ENCODE measurements around the gene TRABD2A. TPM values are rescaled to one million over a fixed set of nuclear protein-coding genes. Genes with fewer than 3 reads are reported as not detected.

TRABD2A gene
- total RNA-seq, 1 experiment from 2014 or later, result 1.7 TPM

DNA sequence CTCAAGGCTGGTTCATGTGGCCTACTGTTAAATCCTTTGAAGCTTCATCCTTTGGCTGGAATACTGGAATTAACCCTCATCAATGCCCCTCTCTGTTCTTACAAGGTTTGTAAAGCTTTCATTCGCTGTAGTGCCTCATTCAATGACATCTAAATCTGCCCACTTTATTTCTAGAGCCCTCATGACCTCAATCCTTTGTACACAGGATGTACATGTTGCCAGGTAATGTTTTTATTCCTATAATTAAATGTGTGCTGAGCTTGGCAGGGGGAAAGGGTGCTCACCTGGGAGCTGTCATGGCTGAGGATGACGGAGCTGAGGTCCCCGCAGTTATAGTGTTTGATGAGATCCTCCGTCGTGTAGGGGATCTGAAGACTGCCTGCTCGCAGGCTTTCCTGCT lies 39.3 kb downstream of the TRABD2A start:
- no peak overlapping the region for H2BK12ac ChIP-seq (ENCODE audit: insufficient read length, low read depth, low read length)
- no peak overlapping the region for H3K4me2 ChIP-seq (ENCODE audit: insufficient read depth, insufficient read length, low read length)
- H2AFZ ChIP-seq (ENCODE audit: low read length), result no peak overlapping the region
- no peaks in the 10 kb centered on the region for H3K4me1 ChIP-seq (ENCODE audit: insufficient read depth, low read length)
- H3K56ac ChIP-seq (ENCODE audit: insufficient read length, low read depth, low read length), result no peak overlapping the region
- Mint-ChIP-seq H3K36me3 (ENCODE audit: insufficient read depth in 1 of 3, low read depth in 3 of 3) (peaks cover 0 to 5% (median 4%) of the 10 kb centered on the region in 3 experiments; a peak in 5 of 7 replicates), H3K9me3 (peaks cover 5% of the 10 kb centered on the region in 2 experiments), H3K27ac (no peak overlapping the region), H3K4me3 (no peak overlapping the region), H3K4me1 (peaks cover 8 to 12% of the 10 kb centered on the region in 2 experiments), H3K27me3 (ENCODE audit: low read depth) (peaks cover 24% of the 10 kb centered on the region)
- H3K27me3 ChIP-seq (ENCODE audit: insufficient read depth, low read length), result no peaks in the 10 kb centered on the region
- H3K23ac ChIP-seq (ENCODE audit: insufficient read length, low read depth, low read length), result no peak overlapping the region
- H4K8ac ChIP-seq (replicated peaks; ENCODE audit: insufficient read length, low read depth, low read length), result no peak overlapping the region
- H3K18ac ChIP-seq (ENCODE audit: insufficient read length, low read depth, low read length), result no peak overlapping the region
- no CpG with 5 or more reads among the region's 6 CpGs for WGBS (ENCODE audit: extremely low coverage, insufficient read length, low lambda C conversion rate)
- no peak overlapping the region for H3T11ph ChIP-seq (ENCODE audit: low read length)
- no peak overlapping the region for H2BK5ac ChIP-seq (ENCODE audit: insufficient read length, low read length)
- no peaks in the 10 kb centered on the region for H3K23me2 ChIP-seq (ENCODE audit: insufficient read length, low read depth, low read length, poor library complexity, severe bottlenecking)
- no peak for TF ChIP-seq CTCF (conservative IDR thresholded peaks at IDR 0.05)
- DNase-seq, result no peak
- no peak overlapping the region for H3K14ac ChIP-seq (ENCODE audit: insufficient read depth, low read length)
- no peaks in the 10 kb centered on the region for H3K79me2 ChIP-seq (ENCODE audit: insufficient read depth, low read length)
- H3K4ac ChIP-seq (ENCODE audit: low read depth, low read length), result no peak overlapping the region
- H2BK15ac ChIP-seq (ENCODE audit: low read depth, low read length), result no peak overlapping the region
- no peaks in the 10 kb centered on the region for H4K20me1 ChIP-seq (ENCODE audit: control insufficient read depth, insufficient read depth, insufficient read length)
- H4K91ac ChIP-seq (ENCODE audit: insufficient read length, low read depth, low read length), result no peak overlapping the region
- no peak overlapping the region for H3K27ac ChIP-seq (ENCODE audit: insufficient read length, low read depth, low read length)
- no peaks in the 10 kb centered on the region for H3K9me3 ChIP-seq (ENCODE audit: control insufficient read depth, low read depth, low read length)
- H2AK5ac ChIP-seq (ENCODE audit: insufficient read length, low read length), result no peak overlapping the region
- H4K5ac ChIP-seq (ENCODE audit: insufficient read length, low read depth, low read length), result no peak overlapping the region
- H2BK20ac ChIP-seq (ENCODE audit: low read depth, low read length, poor library complexity, severe bottlenecking), result no peak overlapping the region
- H3K79me1 ChIP-seq (ENCODE audit: insufficient read depth, low read depth, low read length, poor library complexity, severe bottlenecking), result no peaks in the 10 kb centered on the region
- no peak overlapping the region for H2BK120ac ChIP-seq (ENCODE audit: low read depth, low read length, poor library complexity, severe bottlenecking)
- H3K9ac ChIP-seq (ENCODE audit: extremely low read depth, insufficient read length, low read length), result no peak overlapping the region
